GM12874 (cell line): ENCODE results near the gene MORC2.

ENCODE experiments used
- TF ChIP-seq, protein P1 (sequence below): IDR thresholded peaks from 2 replicates; pipeline ENCODE4 v1.5.1; 2011; ENCODE audit warnings: low read depth, mild to moderate bottlenecking, control low read depth, low read length, moderate library complexity; ENCODE audit not compliant: insufficient read depth

Gene MORC2

DNA sequence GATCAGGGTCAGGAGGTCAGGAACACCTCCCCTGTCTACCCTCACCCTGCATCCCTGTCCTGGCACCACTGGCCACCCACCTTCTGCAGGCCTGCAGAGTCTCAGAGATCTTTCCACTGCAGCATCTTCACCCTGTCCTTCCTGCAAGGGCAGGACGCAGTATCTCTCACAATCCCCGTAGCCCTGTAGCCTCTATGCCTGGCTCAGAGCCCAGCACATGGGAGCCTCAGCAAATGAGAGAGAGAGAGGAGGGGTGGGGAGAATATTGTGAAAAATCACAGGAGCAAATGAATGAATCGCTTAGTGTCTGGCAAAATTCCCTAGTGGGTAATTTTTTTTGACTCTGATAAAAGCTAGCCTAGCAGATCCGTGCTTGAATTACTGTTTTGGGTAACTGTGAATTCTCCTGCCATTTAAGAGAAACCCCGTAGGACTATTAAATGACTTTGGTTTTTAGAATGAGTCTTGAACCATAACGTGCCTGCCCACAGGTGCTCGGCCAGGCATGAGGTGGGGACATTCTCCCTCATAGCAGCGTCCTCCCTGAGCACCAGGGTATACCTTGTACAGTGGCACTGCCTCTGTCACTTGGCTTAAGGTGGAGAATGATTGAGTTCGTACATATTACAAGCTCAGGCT, 91.5 kb downstream of the MORC2 start:
- TF ChIP-seq, protein P1, sequence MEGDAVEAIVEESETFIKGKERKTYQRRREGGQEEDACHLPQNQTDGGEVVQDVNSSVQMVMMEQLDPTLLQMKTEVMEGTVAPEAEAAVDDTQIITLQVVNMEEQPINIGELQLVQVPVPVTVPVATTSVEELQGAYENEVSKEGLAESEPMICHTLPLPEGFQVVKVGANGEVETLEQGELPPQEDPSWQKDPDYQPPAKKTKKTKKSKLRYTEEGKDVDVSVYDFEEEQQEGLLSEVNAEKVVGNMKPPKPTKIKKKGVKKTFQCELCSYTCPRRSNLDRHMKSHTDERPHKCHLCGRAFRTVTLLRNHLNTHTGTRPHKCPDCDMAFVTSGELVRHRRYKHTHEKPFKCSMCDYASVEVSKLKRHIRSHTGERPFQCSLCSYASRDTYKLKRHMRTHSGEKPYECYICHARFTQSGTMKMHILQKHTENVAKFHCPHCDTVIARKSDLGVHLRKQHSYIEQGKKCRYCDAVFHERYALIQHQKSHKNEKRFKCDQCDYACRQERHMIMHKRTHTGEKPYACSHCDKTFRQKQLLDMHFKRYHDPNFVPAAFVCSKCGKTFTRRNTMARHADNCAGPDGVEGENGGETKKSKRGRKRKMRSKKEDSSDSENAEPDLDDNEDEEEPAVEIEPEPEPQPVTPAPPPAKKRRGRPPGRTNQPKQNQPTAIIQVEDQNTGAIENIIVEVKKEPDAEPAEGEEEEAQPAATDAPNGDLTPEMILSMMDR: no peak

DNA sequence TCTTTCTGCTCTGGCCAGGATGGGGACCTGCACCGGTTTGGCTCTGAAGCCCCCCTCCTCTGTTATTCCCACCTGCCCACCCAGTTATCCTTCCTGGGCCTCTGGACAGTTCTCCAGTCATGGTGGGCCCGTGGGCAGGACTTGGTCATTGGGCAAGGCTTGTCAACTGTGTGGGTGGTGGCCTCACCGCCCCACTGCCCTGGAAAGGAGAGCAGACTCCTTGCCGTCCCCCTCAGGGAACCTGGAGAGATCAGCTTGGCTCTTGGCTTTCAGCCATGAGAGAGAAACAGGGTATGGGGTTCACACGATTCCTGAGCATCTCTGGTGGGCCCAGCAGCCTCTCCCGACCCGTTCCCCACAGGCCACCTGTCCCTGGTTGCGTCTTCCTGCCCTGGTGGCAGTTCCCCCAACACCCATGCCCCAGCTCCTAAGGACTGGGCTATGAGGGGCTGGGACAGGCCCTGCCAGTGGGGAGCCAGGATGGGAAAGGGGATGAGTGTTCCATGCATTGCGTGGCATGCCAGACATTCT, 92.3 kb downstream of the MORC2 start:
- TF ChIP-seq, protein P1: no peak

DNA sequence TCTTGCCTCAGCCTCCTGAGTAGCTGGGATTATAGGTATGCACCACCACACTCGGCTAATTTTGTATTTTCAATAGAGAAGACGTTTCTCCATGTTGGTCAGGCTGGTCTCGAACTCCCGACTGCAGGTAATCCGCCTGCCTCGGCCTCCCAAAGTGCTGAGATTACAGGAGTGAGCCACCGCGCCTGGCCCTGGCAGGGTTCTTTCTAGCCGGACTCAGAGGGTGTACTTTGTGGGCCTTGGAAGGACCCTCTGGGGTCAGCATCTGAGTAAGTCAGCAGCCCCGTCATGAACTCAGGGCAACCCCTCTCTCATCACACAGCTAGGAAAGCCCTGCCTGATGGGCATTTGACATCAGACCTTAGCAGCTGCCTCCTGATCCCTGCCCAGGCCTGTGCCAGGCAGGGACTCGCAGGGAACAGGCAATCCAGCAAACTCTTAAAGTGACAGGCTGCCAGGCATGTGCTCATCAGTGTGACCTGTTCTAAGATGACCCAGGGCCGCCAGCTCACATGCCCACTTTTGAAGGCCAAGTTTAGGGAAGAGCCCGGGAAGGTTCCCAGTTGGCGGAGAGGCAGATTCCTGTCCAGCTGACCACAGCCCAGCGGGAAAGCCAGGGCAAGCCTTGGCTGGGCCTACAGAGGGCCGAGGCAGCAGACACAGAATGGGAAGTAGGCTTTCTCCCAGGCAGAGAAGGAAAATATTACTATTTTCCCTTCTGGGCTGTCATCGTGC, 92.9 kb downstream of the MORC2 start:
- TF ChIP-seq, protein P1: no peak
